ENCODE measurements around the gene INIP.
"Not testable (repeated sequence)": the region's sequence is repeated elsewhere in the genome, so short reads cannot be mapped to it uniquely, and the experiment has no call there.

INIP gene

DNA sequence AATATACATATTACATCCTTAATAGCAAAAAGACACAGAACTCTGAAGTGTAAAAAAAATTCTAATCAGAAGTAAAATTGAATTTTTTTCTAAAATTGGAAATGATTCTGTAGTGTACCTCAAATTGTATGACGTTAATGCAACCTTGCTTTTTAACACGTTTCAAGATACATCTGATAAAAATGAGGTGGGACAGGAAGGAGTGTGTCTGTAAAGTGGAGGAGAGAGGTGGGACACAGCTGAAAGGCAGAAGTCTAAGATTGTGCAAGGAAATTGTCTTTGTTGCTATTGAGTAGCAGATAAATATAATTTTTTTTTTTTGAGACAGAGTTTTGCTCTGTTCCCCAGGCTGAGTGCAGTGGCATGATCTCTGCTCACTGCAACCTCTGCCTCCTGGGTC is 17.0 kb upstream of the INIP start:
- DNase-seq (ENCODE audit: low spot score), result no peak

DNA sequence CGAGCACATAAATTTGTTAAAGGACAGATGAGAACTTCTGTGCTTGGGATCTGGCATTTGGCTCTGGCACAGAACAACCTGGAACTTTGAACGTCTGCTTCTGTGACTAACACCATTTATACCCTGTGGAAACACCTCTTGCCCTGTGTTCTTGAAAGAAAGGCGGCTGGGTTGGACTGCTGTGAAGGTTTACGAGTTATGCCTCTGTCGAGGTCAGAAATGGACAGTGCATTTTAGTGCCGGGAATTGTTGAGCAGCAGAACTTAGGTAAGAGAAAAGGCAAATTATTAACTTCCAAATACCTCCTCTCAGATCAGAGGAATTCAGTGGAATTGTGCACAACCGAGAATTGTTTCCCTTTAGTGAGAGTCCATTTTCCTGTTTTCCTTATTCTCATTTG is 14.1 kb upstream of the INIP start:
- no peak for DNase-seq (ENCODE audit: low spot score)

DNA sequence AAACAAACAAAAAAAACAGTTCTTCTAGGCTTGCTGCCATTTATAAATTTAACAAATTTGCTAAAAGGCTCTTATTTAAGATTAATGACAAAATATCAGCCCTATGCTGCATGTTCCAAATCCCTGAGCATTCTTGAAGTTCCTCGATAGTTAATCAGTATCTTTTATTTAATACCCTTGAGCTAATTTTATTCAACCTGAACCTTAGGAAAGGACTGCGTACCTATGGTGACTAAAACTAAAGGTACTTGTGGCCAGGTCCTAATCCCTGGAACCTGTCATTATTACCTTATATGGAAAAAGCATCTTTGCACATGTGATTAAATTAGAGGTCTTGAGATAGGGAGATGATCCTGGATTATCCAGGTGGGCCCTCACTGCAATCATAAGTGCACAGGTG is 10.5 kb upstream of the INIP start:
- DNase-seq (ENCODE audit: low spot score), result no peak

DNA sequence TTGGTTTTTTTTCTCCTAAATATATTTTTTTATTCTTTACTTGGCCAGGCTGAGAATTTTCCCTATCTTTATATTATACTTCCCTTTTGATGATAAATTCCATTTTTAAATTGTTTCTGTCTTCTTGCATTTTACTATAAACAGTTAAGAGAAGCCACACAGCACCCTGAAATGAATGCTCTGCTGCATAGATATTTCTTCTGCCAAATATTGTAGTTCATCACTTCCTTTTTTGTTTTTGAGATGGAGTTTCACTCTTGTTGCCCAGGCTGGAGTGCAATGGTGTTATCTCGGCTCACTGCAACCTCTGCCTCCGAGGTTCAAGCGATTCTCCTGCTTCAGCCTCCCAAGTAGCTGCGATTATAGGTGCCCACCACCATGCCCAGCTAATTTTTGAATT is 8.5 kb upstream of the INIP start:
- DNase-seq (ENCODE audit: low spot score), result no peak

DNA sequence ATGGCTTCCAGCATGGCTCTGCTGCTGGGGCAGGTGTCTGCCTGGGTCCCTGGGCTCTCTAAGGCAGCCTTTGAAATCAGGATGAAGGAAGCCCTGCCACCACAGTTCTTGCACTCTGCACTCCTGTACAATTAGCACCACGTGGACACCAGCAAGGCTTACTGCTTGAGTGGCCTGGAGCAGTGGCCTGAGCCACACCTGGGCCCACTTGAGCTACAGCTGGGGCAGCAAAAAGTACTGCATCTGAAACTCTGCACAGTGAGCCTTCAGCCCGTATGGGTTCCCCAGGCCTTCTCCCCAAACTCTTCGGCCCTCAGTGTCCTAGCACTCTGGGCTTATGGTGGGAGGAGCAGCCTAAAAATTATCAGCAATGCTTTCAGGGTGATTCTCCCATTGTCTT is 8.0 kb upstream of the INIP start:
- no peak for DNase-seq (ENCODE audit: low spot score)

DNA sequence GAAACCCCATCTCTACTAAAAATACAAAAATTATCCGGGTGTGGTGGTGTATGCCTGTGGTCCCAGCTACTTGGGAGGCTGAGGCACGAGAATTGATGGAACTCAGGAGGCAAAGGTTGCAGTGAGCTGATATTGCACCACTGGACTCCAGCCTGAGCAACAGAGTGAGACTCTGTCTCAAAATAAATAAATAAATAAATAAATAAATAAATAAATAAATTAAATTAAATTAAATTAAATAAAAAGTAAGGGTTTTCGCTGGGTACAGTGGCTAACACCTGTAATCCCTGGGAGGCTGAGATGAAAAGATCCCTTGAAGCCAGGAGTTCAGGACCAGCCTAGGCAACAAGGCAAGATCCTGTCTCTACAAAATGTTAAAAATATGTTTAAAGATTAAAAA is 4.8 kb upstream of the INIP start:
- DNase-seq (ENCODE audit: low spot score), result not testable (repeated sequence)

DNA sequence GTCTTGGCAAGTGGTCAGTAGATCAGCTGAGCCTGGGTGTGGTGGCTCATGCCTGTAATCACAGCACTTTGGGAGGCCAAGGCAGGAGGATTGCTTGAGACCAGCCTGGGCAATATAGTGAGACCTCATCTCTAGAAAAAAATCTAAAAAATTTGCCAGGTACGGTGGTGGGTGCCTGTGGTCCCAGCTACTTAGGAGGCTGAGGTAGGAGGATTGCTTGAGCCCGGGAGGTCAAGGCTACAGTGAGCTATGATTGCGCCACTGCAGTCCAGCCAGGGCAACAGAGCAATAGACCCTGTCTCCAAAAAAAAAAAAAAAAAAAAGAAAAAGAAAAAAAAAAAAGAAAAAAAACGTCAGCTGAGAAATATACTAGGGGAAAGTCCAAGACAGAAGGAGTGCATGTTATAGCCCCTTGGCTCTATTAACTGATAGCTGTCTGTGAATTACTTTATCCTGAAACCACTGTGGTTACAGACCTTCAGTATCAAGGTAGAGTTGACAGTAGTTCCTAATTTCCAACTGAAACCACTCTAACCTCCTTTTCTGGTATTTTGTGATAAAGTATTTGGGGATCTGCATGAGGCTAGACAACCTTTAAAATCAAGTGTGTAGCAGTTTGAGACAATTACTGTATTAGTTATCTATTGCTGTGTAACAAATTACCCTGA is 2.3 kb upstream of the INIP start:
- no peak for DNase-seq (ENCODE audit: low spot score)

DNA sequence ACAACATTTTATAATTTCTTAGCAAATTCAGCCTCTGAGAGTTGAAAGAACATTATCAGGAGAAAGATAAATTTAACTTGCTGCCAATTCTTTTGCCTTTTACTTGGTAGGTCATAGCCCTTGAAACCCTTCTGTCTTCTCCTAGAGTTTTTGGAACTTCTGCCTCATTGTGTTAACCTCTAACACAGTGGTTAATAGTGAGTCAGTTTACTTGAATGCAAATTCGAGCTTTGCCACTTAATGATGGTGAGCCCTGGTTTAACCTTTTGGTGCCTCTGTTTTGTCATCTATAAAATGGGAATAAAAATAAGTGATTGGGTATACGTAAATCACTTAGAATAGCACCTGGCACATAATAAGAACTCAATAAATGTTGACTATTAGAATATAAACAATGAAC is 1.8 kb upstream of the INIP start:
- no peak for DNase-seq (ENCODE audit: low spot score)

DNA sequence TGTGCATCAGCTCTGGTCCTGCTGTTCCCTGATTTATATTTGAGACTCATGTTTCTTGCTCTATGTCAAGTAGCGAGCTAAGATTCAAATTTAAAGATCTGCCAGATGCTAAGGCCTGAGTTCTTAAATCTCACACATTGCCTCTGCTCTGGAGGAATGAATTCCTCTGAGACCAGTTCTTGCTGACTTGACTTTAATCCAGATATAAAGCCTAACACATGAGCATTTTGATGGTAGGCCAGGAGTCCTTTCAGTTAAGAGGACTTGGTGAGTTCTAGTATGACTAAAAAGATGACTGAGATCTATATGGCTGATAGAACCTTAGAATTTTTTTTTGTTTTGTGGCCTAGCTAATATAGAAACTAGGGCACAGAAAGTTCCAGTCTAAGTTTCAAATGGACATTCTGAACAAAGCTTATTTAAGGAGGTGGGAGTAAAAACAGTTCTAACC is 1.3 kb upstream of the INIP start:
- DNase-seq (ENCODE audit: low spot score), result peak; percentile 15

DNA sequence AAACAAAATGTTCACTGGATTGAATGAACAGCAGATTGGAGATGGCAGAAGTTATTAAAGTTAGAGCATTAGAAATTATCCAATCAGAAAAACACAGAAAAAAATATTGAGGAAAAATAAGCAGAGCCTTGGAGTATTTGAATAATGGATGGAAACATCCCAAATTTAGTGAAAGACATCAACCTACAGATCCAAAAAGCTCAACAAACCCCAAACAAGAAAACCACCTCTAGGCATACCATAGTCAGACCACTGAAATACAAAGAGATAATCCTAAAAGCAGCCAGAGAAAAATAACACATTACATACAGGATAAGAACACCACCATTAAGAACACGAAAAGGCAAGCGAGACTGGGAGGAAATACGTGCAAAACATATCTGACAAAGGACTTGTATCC is 5.2 kb downstream of the INIP start:
- DNase-seq (ENCODE audit: low spot score), result no peak

DNA sequence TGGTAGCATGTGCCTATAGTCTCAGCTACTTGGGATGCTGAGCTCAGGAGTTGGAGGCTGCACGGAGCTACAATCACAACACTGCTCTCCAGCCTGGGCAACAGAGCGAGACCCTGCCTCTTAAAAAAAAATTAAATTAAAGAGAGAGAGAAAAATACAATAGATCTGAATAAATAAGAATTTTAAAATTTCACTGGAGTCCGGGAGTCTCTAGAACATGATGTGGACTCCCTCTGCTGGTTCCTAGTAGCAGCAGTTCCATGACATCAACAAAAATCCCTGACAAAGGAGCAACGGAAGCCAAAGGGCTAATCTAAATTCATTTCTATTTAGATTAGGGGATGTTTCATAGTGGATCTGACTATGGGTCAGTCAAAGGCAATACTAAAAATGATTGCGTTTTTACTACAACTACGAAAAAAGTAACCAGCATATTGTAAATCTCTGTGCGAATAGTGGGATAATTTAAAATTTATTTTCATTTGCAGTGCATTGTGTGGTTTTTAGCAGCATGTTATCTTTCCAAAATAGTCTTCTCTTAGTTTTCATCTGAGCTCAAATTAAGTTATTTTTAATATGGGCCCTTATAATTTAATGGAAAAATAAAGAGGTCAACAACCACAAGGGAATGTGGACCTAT is 6.7 kb downstream of the INIP start:
- DNase-seq (ENCODE audit: low spot score), result peak; percentile 44

DNA sequence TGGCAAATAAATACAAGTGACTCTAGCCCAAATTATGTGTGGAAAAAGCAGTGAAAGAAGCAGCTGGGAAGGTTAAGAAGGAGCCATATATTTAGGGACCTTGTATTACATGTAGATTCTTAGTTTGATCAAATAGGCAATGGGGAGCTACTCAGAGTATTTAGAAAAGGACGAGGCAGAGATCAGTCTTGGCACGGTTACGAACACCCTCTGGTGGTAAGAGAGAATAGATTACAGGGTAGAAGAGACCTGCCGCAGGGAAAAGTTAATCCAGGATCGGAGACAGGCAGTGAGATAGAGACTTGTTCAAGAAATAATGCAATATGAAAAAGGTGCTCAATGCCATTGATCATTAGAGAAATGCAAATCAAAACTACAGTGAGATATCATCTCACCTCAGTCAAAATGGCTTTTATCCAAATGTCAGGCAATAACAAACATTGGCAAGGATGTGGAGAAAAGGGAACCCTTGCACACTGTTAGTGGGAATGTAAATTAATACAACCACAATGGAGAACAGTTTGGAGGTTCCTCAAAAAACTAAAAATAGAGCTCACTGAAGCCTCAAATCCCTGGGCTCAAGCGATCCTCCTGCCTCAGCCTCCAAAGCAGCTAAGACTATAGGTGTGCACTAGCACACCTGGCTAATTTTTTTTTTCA is 12.0 kb downstream of the INIP start:
- DNase-seq (ENCODE audit: low spot score), result peak; percentile 21

DNA sequence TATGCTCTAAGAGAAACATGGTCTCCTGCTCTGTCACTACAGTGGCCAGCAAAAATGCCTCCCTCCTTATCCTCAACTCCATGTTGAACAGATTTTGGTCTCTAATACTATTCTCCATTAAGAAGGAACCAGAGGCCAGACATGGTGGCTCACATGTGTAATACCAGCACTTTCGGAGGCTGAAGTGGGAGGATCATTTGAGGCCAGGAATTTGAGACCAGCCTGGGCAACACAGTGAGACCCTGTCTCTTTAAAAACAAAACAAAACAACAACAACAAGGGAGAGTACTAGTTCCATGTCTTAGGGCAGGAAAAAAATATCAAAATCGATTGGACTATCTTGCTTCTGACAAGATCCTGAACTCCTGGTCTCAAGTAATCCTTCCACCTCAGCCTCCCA is 14.6 kb downstream of the INIP start:
- no peak for DNase-seq (ENCODE audit: low spot score)

DNA sequence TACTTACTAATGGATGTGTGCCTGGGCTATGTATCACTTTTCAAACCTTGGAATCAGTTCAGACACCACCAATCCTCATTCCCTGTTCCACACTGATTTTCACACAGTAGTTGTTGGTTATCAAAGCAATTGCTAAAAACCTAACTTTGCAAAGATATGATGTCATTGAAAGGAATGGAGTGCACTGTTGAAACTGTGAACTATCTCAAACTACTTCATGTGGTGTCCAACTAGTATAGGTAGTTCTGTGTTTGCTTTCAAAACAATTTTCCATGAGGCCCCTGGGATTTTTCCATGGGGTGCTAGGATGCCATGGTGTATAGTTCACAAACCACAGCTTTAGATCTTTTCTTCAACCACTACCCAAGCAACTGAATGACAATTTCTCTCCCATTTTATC is 17.8 kb downstream of the INIP start:
- DNase-seq (ENCODE audit: low spot score), result no peak

DNA sequence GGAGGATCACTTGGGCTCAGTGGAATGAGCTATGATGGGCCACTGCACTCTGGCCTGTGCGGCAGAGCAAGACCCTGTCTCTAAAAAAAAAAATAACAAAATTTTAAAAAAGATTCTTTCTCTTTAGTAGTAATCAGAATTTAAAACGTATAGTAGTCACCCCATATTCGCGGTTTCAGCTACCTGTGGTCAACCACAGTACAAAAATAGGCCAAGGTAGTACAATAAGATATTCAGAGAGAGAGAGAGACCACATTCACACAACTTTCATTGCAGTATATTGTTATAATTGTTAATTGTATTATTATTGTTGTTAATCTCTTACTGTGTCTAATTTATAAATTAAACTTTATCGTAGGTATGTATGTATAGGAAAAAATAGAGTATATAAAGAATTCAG is 18.7 kb downstream of the INIP start:
- no peak for DNase-seq (ENCODE audit: low spot score)

DNA sequence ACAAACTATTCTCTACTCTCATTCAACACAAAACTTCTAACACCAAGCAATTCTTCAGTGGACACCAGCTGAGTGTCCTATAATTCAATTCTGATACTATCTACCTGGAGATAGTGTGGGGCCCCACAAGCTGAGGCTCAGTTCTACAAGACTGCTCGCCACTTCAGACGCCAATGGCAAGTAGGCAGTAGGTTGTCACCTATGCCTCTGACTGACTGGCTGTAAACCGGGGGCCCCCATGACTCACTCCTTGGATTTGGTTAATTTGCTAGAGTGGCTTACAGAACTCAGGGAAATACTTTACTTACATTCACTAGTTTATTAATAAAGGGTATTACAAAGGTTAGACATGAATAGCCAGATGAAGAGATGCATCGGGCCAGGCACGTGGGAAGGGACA is 21.5 kb downstream of the INIP start:
- DNase-seq (ENCODE audit: low spot score), result no peak

DNA sequence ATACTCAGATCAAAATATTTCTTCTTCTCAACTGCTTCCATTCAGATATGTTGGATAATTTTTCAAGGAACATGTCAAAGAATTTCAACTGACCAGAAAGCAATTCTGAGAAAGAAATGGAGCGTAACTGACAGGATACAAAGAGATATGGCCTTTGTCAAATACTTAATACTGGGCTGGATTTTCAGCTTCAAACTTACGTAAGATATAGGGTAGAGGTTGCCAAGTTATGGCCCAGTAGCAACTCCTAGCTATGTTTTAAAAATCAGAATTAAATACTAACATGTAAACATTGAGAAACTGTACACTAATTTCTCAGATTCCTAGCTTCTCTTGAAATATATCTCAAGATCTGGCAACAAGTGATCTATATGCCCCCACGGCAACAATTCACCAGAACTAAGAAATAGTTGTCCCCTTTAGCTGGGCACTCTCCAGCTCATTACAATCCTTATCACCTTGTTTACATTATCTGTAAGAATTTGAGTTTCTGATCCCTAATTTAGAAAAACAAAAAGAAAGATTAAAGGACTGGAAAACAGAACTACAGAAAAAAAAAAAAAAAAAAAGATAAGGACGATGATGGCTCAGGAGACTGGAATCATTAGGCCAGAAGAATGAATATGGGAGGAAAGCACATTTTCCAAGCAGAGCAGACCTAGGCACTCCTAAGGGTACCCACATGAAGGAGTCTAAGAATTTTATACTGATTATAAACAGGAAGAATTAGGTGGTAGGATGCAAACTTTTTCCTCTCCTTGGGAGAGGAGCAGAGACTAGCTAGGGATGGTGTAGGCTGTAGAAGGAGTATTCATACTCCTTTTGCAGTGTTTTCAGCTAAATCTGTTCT is 23.0 kb downstream of the INIP start:
- no peak for DNase-seq (ENCODE audit: low spot score)

DNA sequence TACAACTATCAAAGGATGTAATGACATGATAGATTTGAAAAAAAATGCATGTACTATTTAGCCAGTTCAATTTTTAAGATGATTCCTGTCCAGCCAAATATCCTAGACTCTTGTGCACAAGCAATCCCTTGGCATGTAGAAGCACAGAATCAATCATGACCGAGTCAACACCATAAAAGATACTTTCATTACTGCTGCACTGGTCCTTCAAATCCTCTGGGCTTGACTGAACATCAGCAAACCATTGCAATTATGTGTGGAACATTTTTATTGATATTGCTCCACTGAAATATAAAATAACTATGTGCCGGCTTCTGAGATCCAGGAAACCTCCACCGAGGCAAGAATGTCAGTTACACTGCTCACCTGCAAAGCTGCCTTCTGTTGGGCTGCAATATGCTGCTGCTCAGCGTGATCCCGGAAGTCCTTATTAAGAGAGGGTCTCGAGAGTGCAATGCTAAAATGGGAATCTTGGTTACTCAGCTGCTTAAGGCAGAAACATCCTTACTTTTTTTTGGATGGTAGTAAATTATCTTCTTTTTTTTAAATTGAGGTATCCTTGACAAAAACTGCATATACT is 28.7 kb downstream of the INIP start:
- DNase-seq (ENCODE audit: low spot score), result no peak

DNA sequence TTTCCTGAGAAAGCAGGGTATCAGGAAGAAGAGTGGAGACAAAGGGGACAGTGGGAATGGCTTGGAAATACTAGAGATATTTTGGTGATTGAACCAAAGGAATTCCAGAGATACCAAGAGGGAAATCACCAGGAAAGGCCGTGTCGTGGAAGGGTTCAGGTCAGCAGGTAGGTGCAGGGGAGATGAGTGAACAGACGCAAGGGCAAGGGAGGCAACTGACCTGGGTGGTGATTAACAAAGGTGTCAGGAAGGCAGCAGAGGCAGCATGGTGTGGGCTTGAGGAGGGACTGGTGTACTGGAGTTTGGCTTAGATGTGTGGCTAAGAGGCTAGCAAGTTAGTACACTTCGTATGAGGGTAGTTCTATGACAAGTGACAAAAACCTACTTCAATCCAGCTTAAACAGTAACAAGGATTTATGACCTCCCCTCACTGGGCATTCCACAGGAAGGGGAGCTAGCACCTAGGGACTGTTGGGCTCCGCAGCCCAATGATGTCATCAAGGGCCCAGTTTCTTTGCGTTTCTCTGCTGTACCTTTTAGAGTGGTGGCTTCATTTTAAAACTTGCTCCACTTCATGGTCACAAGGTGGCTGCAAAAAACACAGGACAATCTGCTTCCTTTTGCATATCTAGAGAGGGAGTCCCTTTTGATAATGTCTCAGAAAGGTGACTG is 37.0 kb downstream of the INIP start:
- no peak for DNase-seq (ENCODE audit: low spot score)

DNA sequence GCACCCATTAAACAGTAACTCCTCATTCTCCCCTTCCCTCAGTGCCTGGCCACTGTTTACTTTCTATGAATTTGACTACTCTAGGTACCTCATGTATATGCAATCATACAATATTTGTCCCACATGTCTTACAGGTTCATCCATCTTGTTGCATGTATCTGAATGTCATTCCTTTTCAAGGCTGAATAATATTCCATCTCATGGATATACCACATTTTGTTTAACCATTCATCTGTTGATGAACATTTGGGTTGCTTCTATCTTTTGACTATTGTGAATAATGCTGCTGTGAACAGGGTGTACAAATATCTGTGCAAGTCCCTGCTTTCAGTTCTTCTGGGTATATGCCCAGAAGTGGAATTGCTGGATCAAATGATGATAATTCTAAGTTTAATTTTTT is 40.9 kb downstream of the INIP start:
- no peak for DNase-seq (ENCODE audit: low spot score)

DNA sequence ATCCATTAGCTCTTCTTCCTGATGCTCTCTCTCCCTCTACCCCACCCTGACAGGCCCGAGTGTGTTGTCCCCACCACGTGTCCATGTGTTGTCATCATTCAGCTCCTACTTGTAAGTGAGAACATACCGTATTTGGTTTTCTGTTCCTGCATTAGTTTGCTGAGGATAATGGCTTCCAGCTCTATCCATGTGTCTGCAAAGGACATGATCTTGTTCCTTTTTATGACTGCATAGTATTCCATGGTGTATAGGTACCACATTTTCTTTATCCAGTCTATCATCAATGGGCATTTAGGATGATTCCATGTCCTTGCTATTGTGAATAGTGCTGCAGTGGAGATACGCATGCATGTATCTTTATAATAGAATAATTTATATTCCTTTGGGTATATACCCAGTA is 44.7 kb downstream of the INIP start:
- DNase-seq (ENCODE audit: low spot score), result not testable (repeated sequence)
